Fibroblast of mammary gland (primary cell): ENCODE results near the gene GIGYF1.

Experiments used
- DNase-seq: peaks from one replicate; pipeline ENCODE4 v3.0.0-alpha.2; 2010; ENCODE audit warnings: low read depth
- H3K4me3 ChIP-seq: 2 replicates; pipeline ENCODE4 v1.5.1; 2011; ENCODE audit warnings: low read depth, mild to moderate bottlenecking, low read length, moderate library complexity; ENCODE audit not compliant: control insufficient read depth
- CTCF ChIP-seq: conservative IDR thresholded peaks from 2 replicates; pipeline ENCODE4 v1.5.1; 2011; ENCODE audit warnings: low read depth, low read length, inconsistent platforms; ENCODE audit not compliant: control insufficient read depth, insufficient read depth

Gene GIGYF1

GRCh38 chr7:100655908-100656674 lies 38.0 kb downstream of the GIGYF1 start, which contains the start of gene ACTL6B:
ACTL6B (minus strand) TSS chr7:100656448; CDS start chr7:100656354, 94 bp downstream.
- no peak within 1 kb of the TSS for H3K4me3 ChIP-seq
- DNase-seq: peak; percentile 35
- no peak for TF ChIP-seq CTCF

- no peak for TF ChIP-seq CTCF
- DNase-seq: no peak
- no peak overlapping the region for H3K4me3 ChIP-seq
Measured at GRCh38 chr7:100654908-100655831, 38.9 kb downstream of the GIGYF1 start.

DNA sequence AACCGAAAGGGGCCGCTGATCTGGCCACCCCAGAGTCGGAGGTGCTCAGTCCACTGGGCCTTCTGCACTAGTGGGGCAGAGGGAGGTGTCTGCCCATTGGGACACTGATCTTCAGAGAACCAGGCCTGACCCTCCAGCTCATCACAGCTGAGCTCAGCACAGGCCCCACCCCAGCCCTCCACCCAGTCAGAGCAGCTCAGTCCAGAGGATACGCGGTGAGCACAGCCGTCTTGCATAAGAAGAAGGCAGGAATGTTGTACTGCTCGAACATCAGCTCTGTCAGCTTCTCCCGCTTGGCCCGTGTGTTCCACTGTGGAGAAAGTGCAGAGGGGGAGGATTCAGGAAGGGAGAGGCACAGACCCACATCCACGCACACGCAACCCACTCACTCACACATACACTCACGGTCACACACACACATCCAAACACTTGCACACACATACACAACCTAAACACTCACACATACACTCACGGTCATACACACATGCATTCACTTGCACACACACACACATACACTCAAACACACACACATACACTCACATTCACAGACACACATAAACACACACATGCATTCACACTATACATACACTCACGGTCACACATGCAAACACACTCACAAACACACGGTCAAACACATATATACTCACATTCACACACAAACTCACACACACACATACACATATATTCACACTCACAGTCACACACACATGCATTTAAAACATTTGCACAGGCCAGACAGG lies 44.1 kb downstream of the GIGYF1 start:
- no peak overlapping the region for H3K4me3 ChIP-seq
- TF ChIP-seq CTCF: no peak
- DNase-seq: no peak

- DNase-seq: no peak
- TF ChIP-seq CTCF: no peak
- no peak overlapping the region for H3K4me3 ChIP-seq
Measured at GRCh38 chr7:100642534-100642907, 51.5 kb downstream of the GIGYF1 start.

DNA sequence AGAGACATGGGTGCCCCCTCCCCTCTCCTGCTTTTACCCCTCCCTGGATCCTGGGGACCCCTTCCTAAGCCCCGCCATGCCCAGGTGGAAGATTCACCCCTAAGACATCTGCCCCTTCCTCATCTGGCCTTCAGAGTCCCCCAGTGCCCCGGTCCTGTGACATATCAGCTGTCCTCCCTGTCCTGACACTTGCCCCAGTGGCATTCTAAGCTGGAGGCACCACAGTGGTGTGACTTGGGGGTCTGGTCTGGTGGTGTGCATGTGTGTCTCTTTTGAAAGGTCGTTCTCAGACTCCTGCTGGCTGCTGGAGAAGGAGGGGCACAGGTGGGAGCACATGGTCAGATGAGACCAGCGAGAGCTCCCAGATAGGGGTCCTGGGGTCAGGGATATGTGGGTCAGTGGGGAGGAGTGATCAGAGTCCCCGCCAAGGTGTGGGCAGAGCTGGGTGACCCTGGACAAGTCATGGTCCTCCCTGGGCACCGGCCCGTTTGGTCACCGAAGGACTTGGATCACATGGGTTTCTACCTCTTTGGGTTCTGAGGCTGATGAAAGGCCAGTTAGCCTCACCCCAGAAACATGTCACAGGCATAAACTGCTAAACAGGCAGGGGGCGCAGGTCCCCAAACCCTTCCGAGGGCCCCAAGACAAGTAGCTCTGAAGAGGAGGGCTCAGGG lies 52.1 kb downstream of the GIGYF1 start:
- no peak for TF ChIP-seq CTCF
- DNase-seq: no peak
- no peak overlapping the region for H3K4me3 ChIP-seq

DNA sequence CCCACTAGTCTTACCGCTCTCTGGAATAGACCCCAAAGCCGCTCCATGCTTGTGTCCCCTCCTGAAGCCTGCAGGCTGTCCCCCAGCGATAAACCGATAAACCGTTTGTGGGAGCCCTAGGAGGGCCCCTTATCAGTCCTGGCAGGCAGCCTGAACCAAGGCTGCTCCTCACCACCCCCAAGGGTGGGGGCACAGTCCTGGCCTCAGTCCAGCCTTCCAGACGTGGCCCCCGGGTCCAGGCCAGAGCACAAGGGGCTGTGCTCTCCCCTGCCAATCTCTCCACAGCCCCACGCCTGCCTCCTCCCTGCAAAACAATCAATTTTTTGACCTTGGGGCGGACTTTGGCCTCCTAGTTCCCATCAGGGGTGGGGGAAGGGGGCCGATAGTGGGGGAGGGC lies 52.6 kb downstream of the GIGYF1 start, which contains the start of gene TFR2:
TFR2 (minus strand) TSS at position 90 of the 397 bp plus-strand sequence; CDS start at position 47, 43 bp downstream.
- H3K4me3 ChIP-seq: no peak within 1 kb of the TSS
- TF ChIP-seq CTCF: no peak
- no peak for DNase-seq
